ENCODE data around the gene TMEM44.

Gene TMEM44

GRCh38 chr3:194621947-194622346 is 11.3 kb downstream of the TMEM44 start:
- Histone ChIP-seq H3K27ac (no peak overlapping the region), H3K4me3 (no peak overlapping the region)
- no peak for DNase-seq (ENCODE audit: low spot score)
- no peak for TF ChIP-seq CTCF (IDR thresholded peaks at IDR 0.05)

- no peak for TF ChIP-seq CTCF (IDR thresholded peaks at IDR 0.05)
- DNase-seq (ENCODE audit: low spot score): no peak
- Histone ChIP-seq H3K4me3 (no peak overlapping the region), H3K27ac (no peak overlapping the region)
Observed at GRCh38 chr3:194620196-194620595, 13.0 kb downstream of the TMEM44 start.

- Histone ChIP-seq H3K4me3 (no peak overlapping the region), H3K27ac (no peak overlapping the region)
- no peak for TF ChIP-seq CTCF (IDR thresholded peaks at IDR 0.05)
- DNase-seq (ENCODE audit: low spot score): no peak
Observed at GRCh38 chr3:194619741-194620140, 13.5 kb downstream of the TMEM44 start.

- peak; percentile 67 for DNase-seq (ENCODE audit: low spot score)
- H3K4me3 ChIP-seq: no peak overlapping the region
- no peak overlapping the region for H3K27ac ChIP-seq
- no peak for TF ChIP-seq CTCF (IDR thresholded peaks at IDR 0.05)
Observed at GRCh38 chr3:194618858-194619608, 14.2 kb downstream of the TMEM44 start.

GRCh38 chr3:194617827-194618226 is 15.4 kb downstream of the TMEM44 start:
- Histone ChIP-seq H3K27ac (no peak overlapping the region), H3K4me3 (no peak overlapping the region)
- no peak for DNase-seq (ENCODE audit: low spot score)
- TF ChIP-seq CTCF (IDR thresholded peaks at IDR 0.05): no peak

GRCh38 chr3:194617143-194617671 is 16.0 kb downstream of the TMEM44 start:
- H3K4me3 ChIP-seq: no peak overlapping the region
- no peak overlapping the region for H3K27ac ChIP-seq
- DNase-seq (ENCODE audit: low spot score): peak; percentile 58
- no peak for TF ChIP-seq CTCF (IDR thresholded peaks at IDR 0.05)

- no peak overlapping the region for H3K4me3 ChIP-seq
Observed at GRCh38 chr3:194615226-194615625, 18.0 kb downstream of the TMEM44 start.

More at GRCh38 chr3:194615226-194615625, 18.0 kb downstream of the TMEM44 start:
- no peak for DNase-seq (ENCODE audit: low spot score)
- TF ChIP-seq CTCF (IDR thresholded peaks at IDR 0.05): no peak
- no peak overlapping the region for H3K27ac ChIP-seq
